GM21786 (cell line): Measurements from ENCODE around the gene APOF.
A peak's percentile ranks its signal among the peaks of the same experiment; 100 is the strongest.
"Not testable (repeated sequence)": the region's sequence is repeated elsewhere in the genome, so short reads cannot be mapped to it uniquely, and the experiment has no call there.

ENCODE experiments used
- ATAC-seq: cut with Tn5 transposase; IDR thresholded peaks from one replicate; pipeline ENCODE4 v1.9.1; 2021; ENCODE audit not compliant: unreplicated experiment

The APOF gene

GRCh38 chr12:56333679-56334489 is 28.8 kb downstream of the APOF start, which contains the start of gene PAN2:
PAN2 (minus strand) TSS chr12:56334000; CDS start chr12:56333094, 906 bp downstream.
- peak; percentile 94 for ATAC-seq

GRCh38 chr12:56333197-56333678 is 29.4 kb downstream of the APOF start:
- no peak for ATAC-seq

GRCh38 chr12:56332512-56333196 is 30.0 kb downstream of the APOF start:
- ATAC-seq, result no peak

DNA sequence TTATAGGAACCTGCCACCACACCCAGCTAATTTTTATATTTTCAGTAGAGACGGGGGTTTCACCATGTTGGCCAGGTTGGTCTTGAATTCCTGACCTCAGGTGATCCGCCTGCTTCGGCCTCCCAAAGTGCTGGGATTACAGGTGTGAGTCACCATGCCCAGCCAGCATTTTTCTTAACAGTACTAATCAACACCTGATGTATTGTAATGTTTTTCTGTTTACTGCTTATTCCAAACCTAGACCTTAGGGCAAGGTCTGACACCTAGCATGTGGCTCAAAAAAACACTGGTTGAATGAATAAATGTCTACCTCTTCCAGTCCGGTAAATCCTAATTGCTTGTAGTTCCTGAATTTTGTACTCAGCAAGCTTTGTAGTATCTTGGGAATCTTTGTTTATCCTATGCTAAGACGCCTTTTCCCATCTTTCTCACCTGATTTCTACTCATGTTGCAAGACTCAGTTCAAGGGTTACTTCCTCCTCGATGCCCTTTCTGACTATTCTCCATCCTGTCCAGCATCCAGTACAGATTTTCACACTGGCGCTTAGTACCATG is 31.6 kb downstream of the APOF start:
- no peak for ATAC-seq

DNA sequence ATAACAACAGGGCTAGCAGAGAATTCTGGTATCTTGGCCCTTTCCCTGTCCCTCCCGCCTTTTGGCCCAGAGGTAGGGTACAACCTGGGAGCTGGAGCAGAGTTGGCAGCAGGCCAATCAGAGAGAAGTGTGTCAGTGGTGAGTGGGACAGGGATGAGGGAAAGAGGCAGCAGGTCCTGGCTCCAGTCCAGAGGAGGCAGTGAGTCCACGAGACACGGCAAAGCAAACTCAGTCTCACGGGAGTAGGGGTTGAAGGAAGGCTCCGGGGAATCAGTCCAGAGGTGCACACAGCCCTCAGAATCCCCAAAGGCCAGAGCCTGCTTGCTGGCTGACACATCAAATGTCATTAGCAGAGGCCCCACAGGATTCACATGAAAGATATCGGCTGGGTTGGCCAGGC is 36.1 kb downstream of the APOF start:
- no peak for ATAC-seq

GRCh38 chr12:56326126-56326525 is 36.5 kb downstream of the APOF start:
- no peak for ATAC-seq

DNA sequence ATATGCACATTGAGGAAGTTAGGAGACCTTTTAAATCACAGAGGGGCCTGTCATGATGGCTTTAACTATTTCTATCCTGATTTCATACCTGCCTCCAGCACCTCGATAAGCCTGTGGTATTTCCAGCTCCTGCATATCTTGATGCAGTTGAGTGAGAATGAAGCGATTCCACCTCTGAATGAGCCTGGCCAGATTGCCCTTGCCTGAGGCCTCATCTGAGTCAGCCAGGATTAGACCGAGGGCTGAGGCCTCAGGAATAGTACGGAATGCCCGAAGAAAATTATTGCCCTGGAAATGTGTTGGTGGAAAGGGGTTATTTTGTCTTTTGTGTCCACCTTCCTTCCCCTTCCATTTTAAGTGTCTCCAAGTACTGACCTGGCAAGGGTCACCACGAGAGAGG is 38.5 kb downstream of the APOF start:
- no peak for ATAC-seq

- ATAC-seq, result not testable (repeated sequence)
Observed at GRCh38 chr12:56321610-56322009, 41.0 kb downstream of the APOF start.

DNA sequence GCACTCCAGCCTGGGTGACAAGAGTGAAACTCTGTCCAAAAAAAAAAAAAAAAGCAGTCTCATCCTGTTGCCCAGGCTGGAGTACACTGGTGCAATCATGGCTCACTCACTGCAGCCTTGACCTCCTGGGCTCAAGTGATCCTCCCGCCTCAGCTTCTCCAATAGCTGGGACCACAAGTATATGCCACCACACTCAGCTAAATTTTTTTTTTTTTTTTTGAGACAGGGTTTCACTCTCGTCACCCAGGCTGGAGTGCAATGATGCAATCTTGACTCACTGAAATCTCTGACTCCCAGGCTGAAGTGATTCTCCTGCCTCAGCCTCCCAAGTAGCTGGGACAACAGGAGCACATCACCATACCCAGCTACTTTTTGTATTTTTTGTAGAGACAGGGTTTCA is 41.6 kb downstream of the APOF start:
- no peak for ATAC-seq

GRCh38 chr12:56317675-56318074 is 45.0 kb downstream of the APOF start:
- no peak for ATAC-seq

GRCh38 chr12:56315622-56316473 is 46.8 kb downstream of the APOF start, which contains the start of gene CNPY2:
CNPY2 (minus strand) TSS chr12:56315988; CDS start chr12:56315217, 771 bp downstream.
- peak; percentile 85 for ATAC-seq

DNA sequence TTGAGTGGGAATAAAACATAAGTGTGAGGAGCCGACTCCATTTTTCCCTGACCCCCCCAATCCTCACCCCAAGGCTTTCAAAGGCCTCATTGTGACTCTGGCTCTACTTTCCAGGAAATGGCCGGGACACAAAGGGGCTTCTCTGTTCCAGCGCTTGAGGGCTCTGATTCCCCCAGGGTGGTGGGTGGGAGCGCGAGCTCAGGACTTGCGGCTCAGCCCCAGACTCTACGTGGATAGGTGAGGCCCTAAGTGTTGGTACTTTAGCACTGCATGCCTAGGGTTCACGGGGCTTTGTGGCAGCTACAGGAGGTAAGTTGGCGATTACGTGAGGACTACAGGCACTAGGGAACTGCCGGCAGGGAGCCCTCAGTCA is 47.4 kb downstream of the APOF start:
- ATAC-seq, result no peak

- ATAC-seq, result no peak
Observed at GRCh38 chr12:56311003-56311402, 51.7 kb downstream of the APOF start.
